HEK293 (cell line): Measurements from ENCODE around the gene CSF3R.
A peak's percentile ranks its signal among the peaks of the same experiment; 100 is the strongest.
"Not testable (repeated sequence)": the region's sequence is repeated elsewhere in the genome, so short reads cannot be mapped to it uniquely, and the experiment has no call there.

Experiments used
- CTCF ChIA-PET: fragments of 350-600 bp; formaldehyde crosslinking; extraction: SDS; loops from one replicate; lab custom pipeline; 2021; ENCODE audit warnings: antibody characterized with exemption; lab: Yijun Ruan, JAX
- POLR2A ChIA-PET: fragments of 300-600 bp; formaldehyde crosslinking; extraction: SDS; loops from one replicate; lab custom pipeline; 2020; ENCODE audit warnings: antibody characterized with exemption, inconsistent platforms; lab: Yijun Ruan, JAX
- H3K27ac ChIP-seq: fragments of 200-500 bp; sonication (Bioruptor generic); 2 replicates; pipeline ENCODE4 v1.5.1; 2014; ENCODE audit warnings: low read depth, low read length, control low read depth, inconsistent platforms; ENCODE audit errors: extremely low read depth
- H3K36me3 ChIP-seq, 2 experiments: fragments of 200-500 bp in 1 of 2; sonication (Bioruptor generic) in 1 of 2; 1 replicate in 1 of 2; 2 replicates in 1 of 2; pipeline ENCODE4 v1.5.1; 2014 to 2017; ENCODE audit warnings: inconsistent platforms in 2 of 2, low read length in 2 of 2; ENCODE audit not compliant: control insufficient read depth in 2 of 2, insufficient read depth in 1 of 2
- H3K4me1 ChIP-seq: fragments of 200-500 bp; sonication (Bioruptor generic); 2 replicates; pipeline ENCODE4 v1.5.1; 2014; ENCODE audit warnings: mild to moderate bottlenecking, low read length, inconsistent platforms; ENCODE audit not compliant: control insufficient read depth, insufficient read depth
- H3K4me3 ChIP-seq: 2 replicates; pipeline ENCODE4 v1.5.1; 2011; ENCODE audit warnings: low read depth, mild to moderate bottlenecking, control low read depth, low read length, moderate library complexity
- H3K9me3 ChIP-seq: fragments of 200-500 bp; sonication (Bioruptor generic); 2 replicates; pipeline ENCODE4 v1.5.1; 2014; ENCODE audit warnings: low read depth, low read length, inconsistent platforms; ENCODE audit not compliant: control insufficient read depth, insufficient read depth
- CTCF ChIP-seq: fragments of 450-650 bp; formaldehyde crosslinking; IDR thresholded peaks from 2 replicates; pipeline ENCODE4 v1.5.1; 2016; ENCODE audit warnings: missing biosample characterization, missing genetic modification characterization
- GLI2 ChIP-seq: fragments of 450-650 bp; formaldehyde crosslinking; IDR thresholded peaks from 2 replicates; pipeline ENCODE4; 2017; ENCODE audit warnings: missing biosample characterization, missing genetic modification characterization, low read depth, borderline replicate concordance
- KLF17 ChIP-seq: fragments of 450-650 bp; formaldehyde crosslinking; IDR thresholded peaks from 2 replicates; pipeline ENCODE4 v1.5.1; 2016; ENCODE audit warnings: missing biosample characterization, missing genetic modification characterization
- PRDM4 ChIP-seq: fragments of 450-650 bp; formaldehyde crosslinking; IDR thresholded peaks from 2 replicates; pipeline ENCODE4 v1.5.1; 2017; ENCODE audit warnings: missing biosample characterization, missing genetic modification characterization
- SCRT1 ChIP-seq: fragments of 450-650 bp; formaldehyde crosslinking; IDR thresholded peaks from 2 replicates; pipeline ENCODE4 v1.5.1; 2016; ENCODE audit warnings: missing biosample characterization, missing genetic modification characterization, borderline replicate concordance
- SCRT2 ChIP-seq: fragments of 450-650 bp; formaldehyde crosslinking; IDR thresholded peaks from 2 replicates; pipeline ENCODE4 v1.5.1; 2016; ENCODE audit warnings: missing biosample characterization, missing genetic modification characterization
- SP3 ChIP-seq: fragments of 450-650 bp; formaldehyde crosslinking; IDR thresholded peaks from 2 replicates; pipeline ENCODE4 v1.5.1; 2016; ENCODE audit warnings: missing biosample characterization, missing genetic modification characterization
- TRIM28 ChIP-seq: IDR thresholded peaks from 2 replicates; pipeline ENCODE4 v1.6.1; 2011; ENCODE audit warnings: low read length, control low read depth, borderline replicate concordance
- ZBTB48 ChIP-seq: fragments of 450-650 bp; formaldehyde crosslinking; IDR thresholded peaks from 2 replicates; pipeline ENCODE4 v1.5.1; 2016; ENCODE audit warnings: missing biosample characterization, missing genetic modification characterization
- ZNF133 ChIP-seq: fragments of 450-650 bp; formaldehyde crosslinking; IDR thresholded peaks from 2 replicates; pipeline ENCODE4 v1.5.1; 2016; ENCODE audit warnings: missing biosample characterization, missing genetic modification characterization
- ZNF148 ChIP-seq: fragments of 450-650 bp; formaldehyde crosslinking; IDR thresholded peaks from 2 replicates; pipeline ENCODE4 v1.5.0; 2017; ENCODE audit warnings: missing biosample characterization, missing genetic modification characterization, borderline replicate concordance
- ZNF16 ChIP-seq: fragments of 450-650 bp; formaldehyde crosslinking; IDR thresholded peaks from 2 replicates; pipeline ENCODE4 v1.5.1; 2016; ENCODE audit warnings: low read depth, missing biosample characterization, missing genetic modification characterization
- ZNF292 ChIP-seq: fragments of 450-650 bp; formaldehyde crosslinking; IDR thresholded peaks from 2 replicates; pipeline ENCODE4 v1.5.1; 2016; ENCODE audit warnings: low read depth, missing biosample characterization, missing genetic modification characterization, borderline replicate concordance
- ZNF341 ChIP-seq: fragments of 450-650 bp; formaldehyde crosslinking; IDR thresholded peaks from 2 replicates; pipeline ENCODE4; 2016; ENCODE audit warnings: low read depth, missing biosample characterization, missing genetic modification characterization
- ZNF626 ChIP-seq: fragments of 450-650 bp; sonication (Bioruptor Pico); formaldehyde crosslinking; IDR thresholded peaks from 2 replicates; pipeline ENCODE4 v1.5.1; 2018; ENCODE audit warnings: missing biosample characterization, missing genetic modification characterization, inconsistent platforms
- ZNF639 ChIP-seq: fragments of 450-650 bp; formaldehyde crosslinking; IDR thresholded peaks from 2 replicates; pipeline ENCODE4 v1.5.1; 2016; ENCODE audit warnings: missing biosample characterization, missing genetic modification characterization
- ZNF660 ChIP-seq: fragments of 450-650 bp; IDR thresholded peaks from 2 replicates; pipeline ENCODE4 v1.5.1; 2018; ENCODE audit warnings: missing biosample characterization, mild to moderate bottlenecking, missing genetic modification characterization
- ZNF791 ChIP-seq: fragments of 450-650 bp; formaldehyde crosslinking; IDR thresholded peaks from 2 replicates; pipeline ENCODE4 v1.5.1; 2016; ENCODE audit warnings: missing biosample characterization, missing genetic modification characterization
- ZNF830 ChIP-seq: fragments of 450-650 bp; IDR thresholded peaks from 2 replicates; pipeline ENCODE4 v1.5.0; 2018; ENCODE audit warnings: missing biosample characterization, missing genetic modification characterization, low read depth, mild to moderate bottlenecking, moderate library complexity

Gene CSF3R

GRCh38 chr1:36487906-36488305 lies 5.2 kb upstream of the CSF3R start (continued):
- no peak for TF ChIP-seq ZNF148
- TF ChIP-seq ZNF292 (tag by site-specific recombination) = no peak
- no peak for TF ChIP-seq GLI2 (tag by site-specific recombination)
- TF ChIP-seq ZNF639 (tag by site-specific recombination) = no peak
- no peak for TF ChIP-seq ZNF16 (tag by site-specific recombination)

- CTCF ChIA-PET = interaction anchor here (0.9 to 1.3 kb wide), 2 partner anchors 29 to 41 kb away, joined by 3 to 4 read pairs; no protein-coding TSS in a partner anchor
- not testable (repeated sequence) for H3K27ac ChIP-seq, H3K9me3 ChIP-seq, H3K4me3 ChIP-seq, H3K36me3 ChIP-seq, H3K4me1 ChIP-seq
- POLR2A ChIA-PET = interaction anchor here (0.6 kb wide), 1 partner anchor 106 kb away, joined by 3 read pairs; no protein-coding TSS in a partner anchor
These were observed 4.6 kb upstream of the CSF3R start for GRCh38 chr1:36487336-36487725.

GRCh38 chr1:36486439-36487335 lies 4.0 kb upstream of the CSF3R start:
- Histone ChIP-seq H3K27ac (no peak overlapping the region), H3K4me3 (no peak overlapping the region), H3K36me3 (no peaks in the 10 kb centered on the region), H3K9me3 (no peaks in the 10 kb centered on the region), H3K4me1 (no peaks in the 10 kb centered on the region)
- TF ChIP-seq SCRT2 (tag by site-specific recombination) = peak; percentile 57; the same call in 1 of the 2 replicates
- TF ChIP-seq ZNF341 (tag by site-specific recombination) = peak; percentile 57
- no peak for TF ChIP-seq ZNF791 (tag by site-specific recombination)
- no peak for TF ChIP-seq ZBTB48
- CTCF ChIA-PET = interaction anchor here (0.5 to 1.3 kb wide), 5 partner anchors 30 to 1620 kb away, joined by 3 to 4 read pairs (median 4); no protein-coding TSS in a partner anchor
- POLR2A ChIA-PET = interaction anchor here (0.6 kb wide), 1 partner anchor 107 kb away, joined by 3 read pairs; no protein-coding TSS in a partner anchor

- Histone ChIP-seq H3K27ac (no peak overlapping the region), H3K4me3 (no peak overlapping the region), H3K36me3 (no peaks in the 10 kb centered on the region), H3K4me1 (no peaks in the 10 kb centered on the region), H3K9me3 (no peaks in the 10 kb centered on the region)
- ChIA-PET CTCF (interaction anchor here (0.9 kb wide), 1 partner anchor 69 kb away, joined by 4 read pairs; no protein-coding TSS in a partner anchor), POLR2A (no interaction called here)
- TF ChIP-seq TRIM28 = no peak
- TF ChIP-seq PRDM4 (tag by site-specific recombination) = no peak
- no peak for TF ChIP-seq SCRT1 (tag by site-specific recombination)
- TF ChIP-seq SP3 (tag by site-specific recombination) = no peak
- TF ChIP-seq ZNF133 (tag by site-specific recombination) = no peak
- no peak for TF ChIP-seq CTCF (tag by site-specific recombination)
- no peak for TF ChIP-seq ZNF660 (tag by site-specific recombination)
- TF ChIP-seq ZNF626 (tag by site-specific recombination) = no peak
- no peak for TF ChIP-seq KLF17 (tag by site-specific recombination)
- TF ChIP-seq ZNF830 (tag by site-specific recombination) = no peak
These were observed 3.4 kb upstream of the CSF3R start for GRCh38 chr1:36486093-36486438.
